OCI-M1 (cell line): ENCODE results near the gene POLR3E.
"Not testable (repeated sequence)": the region's sequence is repeated elsewhere in the genome, so short reads cannot be mapped to it uniquely, and the experiment has no call there.

Experiments used
- DNase-seq: peaks from one replicate; lab custom pipeline; 2025; lab: John Stamatoyannopoulos, UW

POLR3E gene

GRCh38 chr16:22335668-22336246 lies 38.5 kb downstream of the POLR3E start:
- no peak for DNase-seq

GRCh38 chr16:22336581-22336980 lies 39.4 kb downstream of the POLR3E start:
- DNase-seq, result no peak

GRCh38 chr16:22337045-22337444 lies 39.8 kb downstream of the POLR3E start:
- DNase-seq, result peak; percentile 10

- DNase-seq, result peak; percentile 3
These were observed 40.8 kb downstream of the POLR3E start for GRCh38 chr16:22337849-22338635.

- no peak for DNase-seq
These were observed 43.7 kb downstream of the POLR3E start for GRCh38 chr16:22340945-22341344.

- DNase-seq, result no peak
These were observed 44.9 kb downstream of the POLR3E start for GRCh38 chr16:22342082-22342481.

- no peak for DNase-seq
These were observed 49.3 kb downstream of the POLR3E start for GRCh38 chr16:22346483-22346882.

GRCh38 chr16:22347100-22347820 lies 50.1 kb downstream of the POLR3E start:
- DNase-seq, result no peak

GRCh38 chr16:22348291-22348690 lies 51.1 kb downstream of the POLR3E start:
- no peak for DNase-seq

GRCh38 chr16:22351017-22351416 lies 53.8 kb downstream of the POLR3E start:
- not testable (repeated sequence) for DNase-seq

GRCh38 chr16:22352140-22352539 lies 54.9 kb downstream of the POLR3E start:
- DNase-seq, result no peak

- DNase-seq, result no peak
These were observed 55.5 kb downstream of the POLR3E start for GRCh38 chr16:22352723-22353122.

- DNase-seq, result peak; percentile 96
These were observed 56.1 kb downstream of the POLR3E start for GRCh38 chr16:22353191-22353919.

GRCh38 chr16:22353933-22354541 lies 56.8 kb downstream of the POLR3E start:
- DNase-seq, result no peak

GRCh38 chr16:22355487-22355908 lies 58.3 kb downstream of the POLR3E start:
- peak; percentile 28 for DNase-seq

GRCh38 chr16:22356930-22357634 lies 59.9 kb downstream of the POLR3E start:
- no peak for DNase-seq

GRCh38 chr16:22357635-22357971 lies 60.4 kb downstream of the POLR3E start:
- no peak for DNase-seq

GRCh38 chr16:22358000-22358399 lies 60.8 kb downstream of the POLR3E start:
- no peak for DNase-seq

- peak; percentile 5 for DNase-seq
These were observed 62.5 kb downstream of the POLR3E start for GRCh38 chr16:22359679-22360078.

- DNase-seq, result peak; percentile 22
These were observed 63.9 kb downstream of the POLR3E start for GRCh38 chr16:22360963-22361659.

GRCh38 chr16:22364241-22364640 lies 67.0 kb downstream of the POLR3E start:
- DNase-seq, result no peak
